ENCODE data around the gene KBTBD8. TPM values are rescaled to one million over a fixed set of nuclear protein-coding genes. Genes with fewer than 3 reads are reported as not detected.

KBTBD8 gene
- total and polyA plus RNA-seq, 2 of the 8 experiments (the other 6 are each of a cell fraction or from before 2014, with no cell fraction given) = 3.2 to 23.9 TPM

GRCh38 chr3:67034371-67034770, 36.3 kb downstream of the KBTBD8 start:
- Histone ChIP-seq H2BK20ac (ENCODE audit: low read length) (no peak overlapping the region), H3K56ac (replicated peaks; ENCODE audit: insufficient read length, low read depth, low read length) (no peak overlapping the region), H3K14ac (ENCODE audit: insufficient read length) (no peak overlapping the region), H2BK120ac (replicated peaks; ENCODE audit: low read depth, low read length) (no peak overlapping the region), H3K9ac (replicated peaks in 1 of 4; ENCODE audit: extremely low read depth in 1 of 4, low read depth in 3 of 4, low read length in 3 of 4) (no peak overlapping the region), H4K5ac (ENCODE audit: insufficient read length, low read depth, low read length) (no peak overlapping the region), H3K79me2 (ENCODE audit: control insufficient read depth in 1 of 2, insufficient read depth in 2 of 2, low read length in 2 of 2) (no peaks in the 10 kb centered on the region), H3K4ac (replicated peaks; ENCODE audit: insufficient read length, low read depth, low read length) (no peak overlapping the region), H3K9me3 (ENCODE audit: insufficient read depth in 2 of 2, low read depth in 1 of 2, low read length in 1 of 2) (no peaks in the 10 kb centered on the region), H2BK5ac (ENCODE audit: low read depth, low read length) (no peak overlapping the region), H3K79me1 (ENCODE audit: low read depth, low read length) (no peaks in the 10 kb centered on the region), H4K8ac (ENCODE audit: extremely low read depth, insufficient read depth, low read length) (no peak overlapping the region), H3K23ac (ENCODE audit: insufficient read length) (no peak overlapping the region), H4K20me1 (replicated peaks in 1 of 2; ENCODE audit: control insufficient read depth in 1 of 2, insufficient read depth in 2 of 2, low read length in 2 of 2) (no peaks in the 10 kb centered on the region), H2AK5ac (ENCODE audit: low read depth, low read length) (no peak overlapping the region), H3K23me2 (ENCODE audit: low read depth, low read length) (no peaks in the 10 kb centered on the region), H2AFZ (ENCODE audit: low read length) (no peak overlapping the region), H3K4me3 (ENCODE audit: extremely low read depth in 1 of 4, insufficient read depth in 2 of 4, low read depth in 3 of 4, low read length in 4 of 4) (no peak overlapping the region), H2BK12ac (ENCODE audit: low read depth, low read length) (no peak overlapping the region), H4K91ac (replicated peaks; ENCODE audit: insufficient read length, low read length) (no peak overlapping the region), H3K4me2 (ENCODE audit: insufficient read depth in 1 of 2, low read depth in 2 of 2, low read length in 2 of 2) (no peak overlapping the region), H3K36me3 (ENCODE audit: control insufficient read depth in 2 of 4, insufficient read depth in 4 of 4, low read length in 3 of 4) (no peaks in the 10 kb centered on the region), H3K18ac (ENCODE audit: extremely low read depth, low read length) (no peak overlapping the region), H3K4me1 (replicated peaks in 1 of 4; ENCODE audit: control insufficient read depth in 3 of 4, insufficient read depth in 4 of 4, low read length in 3 of 4) (no peaks in the 10 kb centered on the region), H2BK15ac (ENCODE audit: low read length) (no peak overlapping the region), H3K27ac (ENCODE audit: low read depth, low read length) (no peak overlapping the region), H3K27me3 (replicated peaks in 1 of 4; ENCODE audit: control insufficient read depth in 3 of 4, extremely low read depth in 1 of 4, insufficient read depth in 3 of 4, low read length in 3 of 4) (no peaks in the 10 kb centered on the region)
- DNase-seq (ENCODE audit: low read depth in 1 of 2, low spot score in 2 of 2) (no peak), FAIRE-seq (no peak)
- ChIA-PET CTCF (ENCODE audit: partially characterized antibody) (interaction anchor here (0.6 to 1.1 kb wide), 3 partner anchors 35 to 538 kb away, joined by 3 read pairs; no protein-coding TSS in a partner anchor), POLR2A (ENCODE audit: partially characterized antibody) (interaction anchor here (1.0 kb wide), 1 partner anchor 15 kb away, joined by 3 read pairs; no protein-coding TSS in a partner anchor)
- WGBS, 2 experiments (ENCODE audit: extremely low coverage in 1 of 2, insufficient coverage in 1 of 2, insufficient read length in 1 of 2, insufficient replicate concordance in 2 of 2, low coverage in 1 of 2, low lambda C conversion rate in 2 of 2, missing lambda C conversion rate in 1 of 2) = 85% methylated on average over 3 of the region's 3 CpGs; no CpG with 5 or more reads in 1 of the 2 experiments
- TF ChIP-seq SIX5 (IDR thresholded peaks at IDR 0.05; ENCODE audit: low read depth, low read length) (no peak), TBP (IDR thresholded peaks at IDR 0.05; ENCODE audit: low read depth, low read length) (no peak), EP300 (IDR thresholded peaks at IDR 0.05; ENCODE audit: borderline replicate concordance in 1 of 2, low read depth in 2 of 2, low read length in 2 of 2) (no peak), SAP30 (IDR thresholded peaks at IDR 0.05; ENCODE audit: insufficient read depth, insufficient replicate concordance, low read length) (no peak), GABPA (IDR thresholded peaks at IDR 0.05; ENCODE audit: borderline replicate concordance, insufficient read depth, low read length) (no peak), BCL11A (IDR thresholded peaks at IDR 0.05; ENCODE audit: low read depth in 2 of 2, low read length in 2 of 2) (no peak), FOSL1 (IDR thresholded peaks at IDR 0.05; ENCODE audit: insufficient read depth, low read depth, low read length) (no peak), GTF2F1 (IDR thresholded peaks at IDR 0.05; ENCODE audit: borderline replicate concordance, low read depth, low read length) (no peak), RXRA (IDR thresholded peaks at IDR 0.05; ENCODE audit: insufficient read depth, low read depth, low read length) (no peak), CTBP2 (IDR thresholded peaks at IDR 0.05; ENCODE audit: borderline replicate concordance, insufficient read depth, insufficient read length, low read length) (no peak), ASH2L (IDR thresholded peaks at IDR 0.05; ENCODE audit: low read length) (no peak), CHD2 (IDR thresholded peaks at IDR 0.05; ENCODE audit: low read length) (no peak), ATF3 (IDR thresholded peaks at IDR 0.05; ENCODE audit: insufficient read depth, low read depth, low read length) (no peak)
